ENCODE measurements around the gene BCL2L11.

Gene BCL2L11

DNA sequence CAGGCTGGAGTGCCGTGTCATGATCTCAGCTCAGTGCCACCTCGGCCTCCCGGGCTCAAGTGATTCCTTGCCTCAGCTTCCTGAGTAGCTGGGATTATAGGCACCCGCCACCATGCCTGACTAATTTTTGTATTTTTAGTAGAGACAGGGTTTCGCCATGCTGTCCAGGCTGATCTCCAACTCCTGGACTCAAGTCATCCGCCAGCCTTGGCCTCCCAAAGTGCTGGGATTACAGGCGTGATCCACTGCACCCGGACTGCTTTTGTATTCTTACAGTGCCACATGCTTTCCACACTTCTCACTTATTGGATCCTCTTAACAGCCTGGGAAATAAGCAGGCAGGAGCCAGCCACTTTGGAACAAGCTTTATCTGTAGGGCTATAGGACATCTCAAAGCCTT lies 25.3 kb upstream of the BCL2L11 start:
- Histone ChIP-seq H3K4me1 (no peaks in the 10 kb centered on the region), H3K27me3 (no peaks in the 10 kb centered on the region), H3K36me3 (no peaks in the 10 kb centered on the region), H3K9me3 (no peaks in the 10 kb centered on the region), H3K4me3 (ENCODE audit: low read depth, low read length) (no peak overlapping the region)
- TF ChIP-seq, protein P1, sequence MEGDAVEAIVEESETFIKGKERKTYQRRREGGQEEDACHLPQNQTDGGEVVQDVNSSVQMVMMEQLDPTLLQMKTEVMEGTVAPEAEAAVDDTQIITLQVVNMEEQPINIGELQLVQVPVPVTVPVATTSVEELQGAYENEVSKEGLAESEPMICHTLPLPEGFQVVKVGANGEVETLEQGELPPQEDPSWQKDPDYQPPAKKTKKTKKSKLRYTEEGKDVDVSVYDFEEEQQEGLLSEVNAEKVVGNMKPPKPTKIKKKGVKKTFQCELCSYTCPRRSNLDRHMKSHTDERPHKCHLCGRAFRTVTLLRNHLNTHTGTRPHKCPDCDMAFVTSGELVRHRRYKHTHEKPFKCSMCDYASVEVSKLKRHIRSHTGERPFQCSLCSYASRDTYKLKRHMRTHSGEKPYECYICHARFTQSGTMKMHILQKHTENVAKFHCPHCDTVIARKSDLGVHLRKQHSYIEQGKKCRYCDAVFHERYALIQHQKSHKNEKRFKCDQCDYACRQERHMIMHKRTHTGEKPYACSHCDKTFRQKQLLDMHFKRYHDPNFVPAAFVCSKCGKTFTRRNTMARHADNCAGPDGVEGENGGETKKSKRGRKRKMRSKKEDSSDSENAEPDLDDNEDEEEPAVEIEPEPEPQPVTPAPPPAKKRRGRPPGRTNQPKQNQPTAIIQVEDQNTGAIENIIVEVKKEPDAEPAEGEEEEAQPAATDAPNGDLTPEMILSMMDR (IDR thresholded peaks at IDR 0.05; ENCODE audit: low read depth, low read length) = no peak
- no peak for DNase-seq

DNA sequence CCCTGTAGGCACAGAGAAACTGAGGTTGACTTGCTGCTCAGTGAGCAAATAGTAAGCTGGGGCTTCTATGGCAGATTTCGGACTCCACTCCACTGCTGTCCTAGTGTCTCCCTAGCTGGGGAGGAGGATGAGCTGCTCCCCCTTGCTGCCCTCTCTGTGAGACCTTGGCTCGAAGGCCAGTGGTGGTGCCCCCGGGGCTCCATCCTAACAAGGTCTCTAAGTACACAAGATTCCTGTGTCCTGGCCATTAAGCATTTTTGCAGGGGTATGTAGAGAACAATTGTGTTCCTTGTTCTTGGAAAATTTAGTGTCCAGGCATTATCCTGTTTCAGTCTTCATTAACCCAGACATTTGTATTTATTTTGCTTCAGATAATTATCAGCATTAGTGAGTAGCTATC lies 21.3 kb upstream of the BCL2L11 start:
- no peaks in the 10 kb centered on the region for H3K4me1 ChIP-seq
- no peak overlapping the region for H3K4me3 ChIP-seq (ENCODE audit: low read depth, low read length)
- TF ChIP-seq, protein P1 (IDR thresholded peaks at IDR 0.05; ENCODE audit: low read depth, low read length) = no peak
- H3K36me3 ChIP-seq = no peaks in the 10 kb centered on the region
- H3K9me3 ChIP-seq = no peaks in the 10 kb centered on the region
- no peak for DNase-seq
- H3K27me3 ChIP-seq = no peaks in the 10 kb centered on the region

DNA sequence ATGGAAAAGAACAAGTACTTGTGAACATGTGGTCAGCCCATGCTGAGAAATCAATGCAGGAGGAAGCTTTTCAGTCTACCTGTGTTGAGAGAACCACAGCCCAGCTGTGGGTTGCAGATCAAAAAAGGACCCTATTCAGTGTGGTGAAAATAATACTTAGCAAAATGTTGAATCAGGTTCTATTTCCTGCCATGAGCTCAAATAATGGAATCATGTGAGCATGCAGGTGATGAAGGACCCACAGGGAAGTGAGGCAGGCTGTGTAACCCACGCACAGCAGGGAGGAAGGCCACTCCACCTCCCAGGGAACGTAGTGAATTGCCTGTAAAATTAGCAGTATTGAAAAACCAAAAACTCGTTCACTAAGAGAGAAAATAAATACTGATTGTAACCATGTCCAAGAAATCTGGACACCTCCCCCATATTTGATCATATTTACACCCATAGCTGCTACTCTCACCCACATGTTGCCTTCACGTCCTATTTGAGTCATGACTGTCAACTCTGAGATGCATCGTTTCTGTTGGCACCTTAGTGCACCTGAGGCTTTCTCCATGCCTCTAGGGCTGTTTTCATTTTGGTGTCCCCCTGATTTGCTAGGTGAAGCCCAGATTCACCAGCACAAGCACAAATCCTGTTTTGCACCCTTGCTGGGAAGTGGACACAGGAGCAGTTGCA lies 20.5 kb upstream of the BCL2L11 start:
- no peak for DNase-seq
- H3K9me3 ChIP-seq = no peaks in the 10 kb centered on the region
- no peak overlapping the region for H3K4me3 ChIP-seq (ENCODE audit: low read depth, low read length)
- TF ChIP-seq, protein P1 (IDR thresholded peaks at IDR 0.05; ENCODE audit: low read depth, low read length) = no peak
- no peaks in the 10 kb centered on the region for H3K27me3 ChIP-seq
- H3K36me3 ChIP-seq = no peaks in the 10 kb centered on the region
- H3K4me1 ChIP-seq = no peaks in the 10 kb centered on the region

DNA sequence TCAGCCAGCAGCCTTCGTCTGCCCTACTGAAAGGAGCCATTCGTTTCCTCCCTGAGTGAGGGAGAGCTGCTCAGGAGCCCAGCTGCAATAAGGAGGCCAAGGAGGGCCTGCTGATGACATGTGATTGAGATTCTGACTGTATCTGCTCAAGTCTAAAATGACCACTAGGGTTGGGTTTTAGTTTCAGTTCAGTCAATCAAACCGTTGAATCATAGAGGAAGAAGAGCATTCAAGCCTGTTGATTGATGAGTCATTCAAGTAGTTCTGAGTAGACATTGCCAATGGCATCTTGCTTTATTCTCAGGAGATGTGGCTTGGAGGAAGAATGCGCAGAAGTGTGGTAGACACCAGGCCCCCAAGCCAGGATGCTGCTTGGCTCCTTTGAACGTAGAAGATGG lies 19.9 kb upstream of the BCL2L11 start:
- TF ChIP-seq, protein P1 (IDR thresholded peaks at IDR 0.05; ENCODE audit: low read depth, low read length) = no peak
- H3K27me3 ChIP-seq = no peaks in the 10 kb centered on the region

DNA sequence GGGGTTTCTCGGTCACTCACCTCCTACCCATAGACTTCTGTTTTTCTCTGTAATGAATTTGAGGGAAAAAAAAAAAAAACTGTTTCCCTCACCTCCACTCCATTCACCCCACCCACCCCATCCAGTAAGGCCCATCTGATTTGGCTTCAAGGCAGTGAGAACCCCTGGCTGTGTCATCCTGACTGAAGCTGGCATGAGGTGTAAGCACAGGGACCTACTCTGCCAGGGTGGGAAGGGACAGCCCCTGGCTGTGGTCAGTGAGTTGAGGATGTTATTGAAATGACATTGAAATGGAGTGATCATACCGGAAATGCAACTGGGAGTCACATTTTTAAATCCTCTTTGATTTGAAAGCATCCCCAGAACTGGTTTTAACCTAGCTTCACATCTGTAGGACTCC lies 19.1 kb upstream of the BCL2L11 start:
- no peaks in the 10 kb centered on the region for H3K36me3 ChIP-seq
- H3K4me3 ChIP-seq (ENCODE audit: low read depth, low read length) = no peak overlapping the region
- no peak for DNase-seq
- H3K4me1 ChIP-seq = no peaks in the 10 kb centered on the region
- H3K27me3 ChIP-seq = no peaks in the 10 kb centered on the region
- H3K9me3 ChIP-seq = no peaks in the 10 kb centered on the region
- TF ChIP-seq, protein P1 (IDR thresholded peaks at IDR 0.05; ENCODE audit: low read depth, low read length) = no peak

More for the DNA sequence above, 19.9 kb upstream of the BCL2L11 start:
- H3K4me3 ChIP-seq (ENCODE audit: low read depth, low read length) = no peak overlapping the region
- H3K4me1 ChIP-seq = no peaks in the 10 kb centered on the region
- no peaks in the 10 kb centered on the region for H3K9me3 ChIP-seq
- no peaks in the 10 kb centered on the region for H3K36me3 ChIP-seq
- no peak for DNase-seq

DNA sequence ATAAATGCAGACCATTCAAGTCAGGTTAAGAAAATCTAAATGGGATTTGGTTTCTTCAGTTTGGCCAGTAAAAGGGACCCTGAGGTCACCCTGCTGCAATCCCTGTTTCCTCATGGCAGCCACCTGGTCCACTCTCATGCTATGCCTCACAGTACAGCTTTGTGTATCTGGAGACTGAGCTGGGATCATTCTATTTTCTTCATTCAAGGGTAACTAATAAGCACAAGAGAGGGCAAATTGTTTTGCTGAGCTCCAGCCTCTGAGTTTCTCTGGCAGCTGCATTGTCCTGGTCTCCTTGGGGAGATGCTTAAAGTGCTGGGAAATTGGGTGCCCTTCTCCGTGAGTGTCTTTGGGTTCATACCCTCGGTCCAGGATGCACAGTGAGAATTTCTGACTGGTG lies 18.5 kb upstream of the BCL2L11 start:
- no peaks in the 10 kb centered on the region for H3K27me3 ChIP-seq
- H3K36me3 ChIP-seq = no peaks in the 10 kb centered on the region
- TF ChIP-seq, protein P1 (IDR thresholded peaks at IDR 0.05; ENCODE audit: low read depth, low read length) = no peak
- DNase-seq = no peak
- H3K4me1 ChIP-seq = no peaks in the 10 kb centered on the region
- no peaks in the 10 kb centered on the region for H3K9me3 ChIP-seq
- no peak overlapping the region for H3K4me3 ChIP-seq (ENCODE audit: low read depth, low read length)
